Astrocyte of the hippocampus (primary cell): Measurements from ENCODE around the gene COMMD7.
"Not testable (repeated sequence)": the region's sequence is repeated elsewhere in the genome, so short reads cannot be mapped to it uniquely, and the experiment has no call there.

Source experiments
- DNase-seq: peaks from one replicate; pipeline ENCODE4 v3.0.0; 2011; ENCODE audit warnings: low read depth, low spot score

COMMD7 gene

DNA sequence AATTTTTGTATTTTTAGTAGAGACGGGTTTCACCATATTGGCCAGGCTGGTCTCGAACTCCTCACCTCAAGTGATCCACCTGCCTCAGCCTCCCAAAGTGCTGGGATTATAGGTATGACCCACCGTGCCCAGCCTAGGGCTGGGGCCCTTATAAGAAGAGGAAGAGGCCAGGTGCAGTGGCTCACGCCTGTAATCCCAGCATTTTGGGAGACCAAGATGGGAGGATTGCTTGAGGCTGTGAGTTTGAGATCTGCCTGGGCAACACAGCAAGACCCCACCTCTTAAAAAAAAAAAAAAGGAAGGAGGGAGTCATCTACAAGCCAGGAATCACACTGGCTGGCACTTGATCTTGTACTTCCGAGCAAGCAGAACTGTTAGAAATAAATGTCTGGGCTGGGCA lies 13.9 kb downstream of the COMMD7 start:
- not testable (repeated sequence) for DNase-seq

- DNase-seq = not testable (repeated sequence)
These were observed 14.8 kb downstream of the COMMD7 start for GRCh38 chr20:32728435-32728834.

- peak; percentile 94 for DNase-seq
These were observed 15.6 kb downstream of the COMMD7 start for GRCh38 chr20:32727683-32728082.

DNA sequence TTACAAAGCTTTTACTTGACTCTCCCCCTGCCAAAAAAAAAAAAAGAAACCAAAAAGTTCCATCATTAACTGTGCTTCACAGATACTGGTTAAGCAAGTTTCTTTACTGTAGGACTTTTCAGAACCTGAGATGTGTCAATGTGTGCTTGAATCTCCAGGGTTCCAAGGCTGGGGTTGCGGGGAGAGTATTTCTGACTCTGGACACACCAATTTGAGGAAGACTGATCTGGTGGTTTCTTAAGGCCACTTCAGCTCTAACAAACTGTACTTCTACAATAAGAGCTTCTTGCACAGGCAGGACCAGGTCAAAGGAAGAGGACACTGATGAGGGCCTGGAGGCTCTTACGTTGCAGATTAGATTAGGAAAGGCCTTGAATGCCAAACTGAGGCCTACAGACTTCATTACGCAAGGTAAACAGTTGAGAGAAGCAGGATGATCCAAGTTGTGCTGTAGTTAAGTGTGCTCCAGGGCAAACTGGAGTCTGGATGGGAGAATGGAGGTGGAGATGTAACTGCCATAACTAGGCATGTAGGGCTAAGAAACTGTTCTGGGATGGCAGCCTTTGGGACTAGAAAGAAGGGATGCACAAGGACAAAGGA lies 24.4 kb downstream of the COMMD7 start:
- DNase-seq = no peak

DNA sequence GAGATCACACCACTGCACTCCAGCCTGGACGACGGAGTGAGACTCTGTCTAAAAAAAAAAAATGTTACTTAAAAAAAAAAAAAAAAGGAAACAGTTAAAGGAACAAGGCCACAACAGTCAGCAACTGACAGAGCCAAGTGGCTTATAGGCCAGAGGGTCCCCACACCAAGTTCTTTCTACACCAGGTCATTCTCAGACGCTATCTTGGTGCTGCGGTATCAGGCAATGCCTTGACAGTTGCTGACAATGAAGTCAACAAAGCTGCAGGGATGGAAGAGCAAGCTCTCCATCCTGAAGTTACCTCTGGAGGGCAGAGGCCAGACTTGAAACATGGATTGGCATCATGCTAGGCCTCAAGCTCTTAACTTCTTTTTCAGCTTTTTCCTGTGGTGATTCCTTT lies 31.9 kb downstream of the COMMD7 start:
- DNase-seq = no peak

GRCh38 chr20:32709632-32710121 lies 33.6 kb downstream of the COMMD7 start:
- no peak for DNase-seq

- DNase-seq = not testable (repeated sequence)
These were observed 34.1 kb downstream of the COMMD7 start for GRCh38 chr20:32709029-32709631.

GRCh38 chr20:32707691-32708581 lies 35.3 kb downstream of the COMMD7 start:
- peak; percentile 73 for DNase-seq

DNA sequence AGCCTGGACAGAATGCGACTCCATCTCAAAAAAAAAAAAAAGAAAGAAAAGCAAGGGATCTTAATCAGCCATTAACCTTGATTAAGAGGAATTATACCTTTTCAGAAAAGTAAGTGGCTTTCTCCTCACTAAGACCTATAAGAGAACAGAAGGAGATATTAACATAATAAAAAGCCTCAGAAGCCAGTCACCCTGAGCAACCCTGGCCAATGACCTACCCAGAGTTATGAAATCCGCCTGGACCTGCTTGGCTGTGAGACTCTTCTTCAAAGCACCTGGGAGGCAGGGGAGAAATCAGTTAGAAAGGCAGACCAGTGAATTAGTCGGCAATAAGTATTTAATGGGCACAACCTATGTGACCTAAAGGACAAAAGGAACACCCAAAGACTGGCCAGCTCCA lies 36.8 kb downstream of the COMMD7 start:
- no peak for DNase-seq

DNA sequence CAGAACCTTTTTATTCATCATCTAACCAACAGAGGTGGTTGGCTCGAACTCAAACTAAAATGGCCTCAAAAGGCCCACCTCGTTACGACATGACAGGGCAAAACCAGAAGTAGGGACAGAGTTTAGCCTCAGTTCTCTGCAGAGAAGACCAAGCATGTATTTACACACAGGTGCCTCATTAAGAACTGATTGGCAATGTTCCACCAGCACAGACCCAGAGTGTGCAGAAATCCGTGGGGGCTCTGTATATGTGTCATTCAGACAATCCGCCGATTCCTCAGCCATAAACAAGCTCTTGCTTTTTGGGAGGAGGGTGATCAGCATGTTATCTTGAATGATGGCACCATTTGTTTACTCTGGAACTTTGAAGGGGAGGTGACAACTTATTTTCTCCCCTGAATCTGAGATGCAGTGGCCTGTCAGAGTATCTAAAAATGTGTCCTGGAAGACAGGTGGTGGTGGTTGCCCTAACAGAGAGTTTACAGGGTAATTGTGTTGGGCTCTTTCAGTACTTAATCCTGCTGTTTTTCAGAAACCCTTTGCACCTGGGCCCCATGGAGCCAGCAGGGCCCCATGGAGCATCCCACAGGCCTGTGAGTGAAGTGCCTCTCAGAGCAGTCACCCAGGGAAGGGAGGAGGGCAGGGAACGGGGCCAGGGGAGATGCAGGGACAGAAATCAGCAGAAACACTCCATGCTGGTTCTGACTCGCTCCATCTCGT lies 40.4 kb downstream of the COMMD7 start:
- DNase-seq = no peak

- DNase-seq = no peak
These were observed 45.7 kb downstream of the COMMD7 start for GRCh38 chr20:32697608-32698007.

DNA sequence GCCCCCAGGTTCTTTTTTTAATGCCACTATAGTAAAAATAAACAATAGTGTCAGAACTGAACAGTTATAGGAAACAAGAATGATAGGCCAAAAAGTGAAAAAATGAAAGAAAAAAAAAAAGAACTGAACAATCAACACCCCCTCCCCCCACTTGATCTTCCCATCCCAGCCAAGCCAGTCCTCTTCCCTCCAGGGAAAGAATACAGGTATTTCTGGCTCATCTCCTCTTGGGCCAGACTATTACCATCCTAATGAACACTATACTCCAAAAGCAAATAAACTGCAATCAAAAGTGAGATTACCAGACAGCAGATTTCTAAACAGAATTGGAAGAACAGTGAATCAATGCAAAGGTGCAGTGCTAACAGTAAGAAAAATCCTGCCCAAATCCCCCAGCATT lies 48.2 kb downstream of the COMMD7 start:
- DNase-seq = no peak

DNA sequence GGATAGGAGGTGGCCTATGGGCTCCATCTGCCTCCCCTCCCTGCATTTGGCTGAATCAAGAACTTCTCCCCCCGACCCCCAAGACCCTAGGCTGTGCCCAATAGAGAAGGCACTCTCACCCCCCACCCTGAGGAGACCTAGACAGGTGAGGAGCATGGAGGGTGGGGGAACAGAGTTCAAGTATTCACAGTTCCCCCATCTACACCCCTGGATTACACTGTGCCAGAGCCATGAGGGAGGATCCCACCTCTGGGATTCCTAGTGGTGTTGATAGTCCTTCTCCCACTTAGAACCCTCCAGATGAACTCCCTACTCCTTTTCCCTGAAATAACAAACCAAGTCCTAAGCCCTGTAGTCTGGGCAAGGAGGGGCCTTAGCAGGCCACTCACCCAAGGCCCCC lies 54.3 kb downstream of the COMMD7 start:
- DNase-seq = not testable (repeated sequence)

DNA sequence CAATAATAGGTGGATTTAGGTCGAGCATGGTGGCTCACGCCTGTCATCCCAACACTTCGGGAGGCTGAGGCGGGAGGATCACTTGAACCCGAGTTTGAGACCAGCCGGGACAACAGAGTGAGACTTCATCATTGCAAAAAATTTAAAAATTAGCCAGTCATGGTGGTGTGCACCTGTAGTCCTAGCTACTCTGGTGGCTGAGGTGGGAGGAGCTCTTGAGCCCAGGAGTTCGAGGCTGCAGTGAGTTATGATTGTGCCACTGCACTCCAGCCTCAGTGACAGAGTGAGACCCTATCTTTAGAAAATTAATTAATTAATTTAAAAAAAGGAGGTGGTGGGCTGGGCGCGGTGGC lies 56.1 kb downstream of the COMMD7 start:
- DNase-seq = no peak

- DNase-seq = no peak
These were observed 56.6 kb downstream of the COMMD7 start for GRCh38 chr20:32686530-32687179.

DNA sequence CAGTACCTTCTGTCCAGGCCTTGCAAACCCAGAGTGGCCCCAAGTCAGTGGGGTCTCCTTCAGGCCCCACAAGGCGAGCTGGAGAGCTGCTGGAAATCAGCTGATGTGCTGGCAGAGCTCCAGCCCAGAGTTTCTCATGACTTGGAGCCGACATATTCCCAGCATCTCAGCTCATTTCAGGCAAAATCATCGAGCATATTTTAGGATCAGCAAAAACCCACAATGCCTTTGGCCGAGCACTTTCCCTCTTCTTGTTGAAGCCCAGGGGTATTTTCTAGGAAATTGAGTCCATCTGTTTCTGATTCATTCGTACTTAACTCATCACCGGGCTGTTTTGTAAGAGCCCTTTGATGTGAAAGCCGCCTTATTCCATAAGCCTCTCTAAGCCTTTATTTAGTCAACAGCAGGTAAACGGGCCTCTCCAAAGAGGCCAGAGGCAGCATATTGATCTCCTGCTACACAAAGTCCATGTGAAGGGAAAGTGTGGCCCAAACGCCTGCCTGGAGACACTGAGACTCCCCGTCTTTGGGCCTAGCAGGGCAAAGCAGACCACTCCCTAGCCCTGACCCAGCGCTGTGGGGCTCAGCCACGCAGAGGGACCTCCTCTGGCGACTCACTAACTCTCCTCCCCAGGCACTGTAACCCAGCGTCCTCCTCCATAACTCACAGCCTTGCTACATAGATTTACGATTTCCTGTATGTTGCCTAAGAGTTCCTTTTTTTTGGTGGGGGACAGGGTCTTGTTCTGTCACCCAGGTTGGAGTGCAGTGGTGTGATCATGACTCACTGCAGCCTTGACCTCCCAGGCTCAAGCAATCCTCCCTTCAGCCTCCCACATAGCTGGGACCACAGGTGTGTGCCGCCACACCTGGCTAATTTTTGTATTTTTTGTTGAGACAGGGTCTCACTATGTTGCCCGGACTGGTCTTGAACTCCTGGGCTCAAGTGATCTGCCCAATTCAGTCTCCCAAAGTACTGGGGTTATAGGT lies 57.4 kb downstream of the COMMD7 start:
- DNase-seq = peak; percentile 51

- DNase-seq = no peak
These were observed 60.7 kb downstream of the COMMD7 start for GRCh38 chr20:32682508-32682987.

DNA sequence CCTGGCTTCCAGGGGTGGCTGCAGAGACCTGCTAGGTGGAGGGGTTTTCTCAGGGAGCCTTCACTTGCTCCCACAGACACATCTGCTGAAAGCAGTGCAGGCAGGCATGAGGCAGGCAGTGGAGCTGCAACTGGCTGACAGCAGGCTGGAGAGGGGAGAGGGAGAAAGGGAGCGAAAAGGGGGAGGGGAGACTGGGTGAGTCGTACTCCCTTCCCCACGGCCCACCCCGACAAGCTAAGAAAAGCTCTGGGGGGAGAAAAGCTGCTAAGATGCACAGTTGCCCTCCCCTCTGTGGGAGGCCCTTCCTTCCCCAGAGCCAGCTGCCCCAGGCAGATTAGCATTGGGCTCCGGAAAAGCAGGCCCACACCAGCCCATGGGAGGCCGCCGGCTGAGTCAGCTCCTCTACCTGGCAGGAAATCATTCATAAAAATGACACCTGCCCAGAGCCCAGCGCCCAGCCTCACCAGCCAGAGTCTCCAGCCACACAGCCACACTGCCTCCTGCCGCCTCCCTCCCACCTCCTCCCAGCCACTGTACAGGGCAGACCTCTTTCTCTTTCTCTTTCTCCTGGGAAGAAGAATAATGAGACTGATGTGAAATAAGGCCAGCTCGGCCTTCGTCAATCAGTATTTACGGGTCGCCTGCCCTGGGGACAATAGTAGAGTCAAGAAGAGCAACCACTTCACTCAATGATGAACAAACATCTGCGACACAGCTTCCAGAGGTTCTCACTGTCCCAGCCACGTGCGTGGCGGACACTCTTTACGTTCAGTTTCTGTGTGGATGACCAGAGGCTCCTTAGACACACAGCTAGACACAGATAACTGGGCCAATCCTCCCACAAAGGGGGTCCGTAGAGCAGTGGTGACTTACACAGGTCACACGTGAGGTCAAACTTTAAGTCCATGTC lies 61.8 kb downstream of the COMMD7 start:
- peak; percentile 46 for DNase-seq
